ENCODE data around the gene LIME1.

LIME1 gene, protein sequence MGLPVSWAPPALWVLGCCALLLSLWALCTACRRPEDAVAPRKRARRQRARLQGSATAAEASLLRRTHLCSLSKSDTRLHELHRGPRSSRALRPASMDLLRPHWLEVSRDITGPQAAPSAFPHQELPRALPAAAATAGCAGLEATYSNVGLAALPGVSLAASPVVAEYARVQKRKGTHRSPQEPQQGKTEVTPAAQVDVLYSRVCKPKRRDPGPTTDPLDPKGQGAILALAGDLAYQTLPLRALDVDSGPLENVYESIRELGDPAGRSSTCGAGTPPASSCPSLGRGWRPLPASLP

GRCh38 chr20:63735859-63736718 lies at the start of gene LIME1:
LIME1 (plus strand) TSS chr20:63736664; CDS start chr20:63737550, 886 bp downstream.
- no peak for DNase-seq (ENCODE audit: low read depth, low spot score)

DNA sequence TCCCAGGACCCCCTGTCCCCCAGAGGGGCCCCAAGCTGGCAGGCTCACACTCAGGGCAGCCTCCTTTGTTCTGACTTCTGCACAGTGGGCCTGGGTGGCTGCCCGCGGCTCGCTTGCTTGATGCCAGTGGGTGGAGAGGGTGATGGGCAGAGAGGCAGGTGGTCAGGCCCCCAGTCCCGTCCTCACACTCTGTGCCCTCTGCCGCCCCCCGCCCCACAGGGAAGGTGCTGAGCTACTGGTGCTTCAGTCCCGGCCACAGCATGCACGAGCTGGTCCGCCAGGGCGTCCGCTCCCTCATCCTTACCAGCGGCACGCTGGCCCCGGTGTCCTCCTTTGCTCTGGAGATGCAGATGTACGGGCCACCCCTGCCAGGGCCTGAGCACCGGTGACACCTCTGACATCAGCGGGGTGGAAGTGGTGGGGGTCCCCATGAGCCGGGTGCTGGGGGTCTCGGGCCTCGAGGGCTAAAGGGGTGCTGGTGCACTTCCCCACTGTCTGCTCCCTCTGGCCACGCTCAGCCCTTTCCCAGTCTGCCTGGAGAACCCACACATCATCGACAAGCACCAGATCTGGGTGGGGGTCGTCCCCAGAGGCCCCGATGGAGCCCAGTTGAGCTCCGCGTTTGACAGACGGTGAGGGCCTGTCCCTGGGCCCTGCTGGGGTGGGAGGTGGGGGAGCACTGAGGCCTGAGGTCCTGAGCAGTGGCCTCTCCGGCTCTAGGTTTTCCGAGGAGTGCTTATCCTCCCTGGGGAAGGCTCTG lies 48.9 kb upstream of the LIME1 start:
- DNase-seq (ENCODE audit: low read depth, low spot score): no peak

DNA sequence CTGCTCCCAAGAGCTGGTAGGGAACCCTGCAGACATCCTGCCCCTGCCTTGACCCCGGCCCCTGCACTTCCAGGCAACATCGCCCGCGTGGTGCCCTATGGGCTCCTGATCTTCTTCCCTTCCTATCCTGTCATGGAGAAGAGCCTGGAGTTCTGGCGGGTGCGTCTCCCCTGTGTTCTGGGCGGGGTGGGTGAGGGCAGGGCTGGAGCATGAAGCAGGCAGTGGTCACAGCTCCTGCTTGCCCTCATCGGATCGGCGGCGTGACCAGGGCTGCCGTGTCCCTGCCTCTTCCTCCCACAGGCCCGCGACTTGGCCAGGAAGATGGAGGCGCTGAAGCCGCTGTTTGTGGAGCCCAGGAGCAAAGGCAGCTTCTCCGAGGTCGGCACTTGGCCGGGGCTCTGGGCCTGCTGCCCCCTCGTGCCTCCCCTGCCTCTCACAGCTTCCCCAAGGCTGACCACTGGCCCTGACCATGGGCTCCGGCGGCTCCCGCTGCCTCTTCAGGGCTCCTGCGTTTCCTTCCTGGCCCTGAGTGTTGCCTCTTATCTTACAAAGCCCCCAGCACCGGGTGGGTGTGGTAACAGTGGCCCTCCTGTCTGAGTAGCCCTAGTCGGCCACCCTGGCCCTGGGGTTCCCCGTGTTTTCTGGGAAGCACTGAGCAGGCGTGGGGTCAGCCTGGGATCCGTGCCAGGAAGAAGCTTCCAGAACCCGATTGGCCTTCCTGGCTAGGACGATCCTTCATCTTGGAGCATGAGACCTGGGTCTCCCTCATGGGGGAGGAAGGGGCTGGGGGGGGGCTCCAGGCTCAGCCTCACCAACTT lies 48.0 kb upstream of the LIME1 start:
- DNase-seq (ENCODE audit: low read depth, low spot score): no peak

GRCh38 chr20:63689046-63690002 lies 47.1 kb upstream of the LIME1 start:
- no peak for DNase-seq (ENCODE audit: low read depth, low spot score)

DNA sequence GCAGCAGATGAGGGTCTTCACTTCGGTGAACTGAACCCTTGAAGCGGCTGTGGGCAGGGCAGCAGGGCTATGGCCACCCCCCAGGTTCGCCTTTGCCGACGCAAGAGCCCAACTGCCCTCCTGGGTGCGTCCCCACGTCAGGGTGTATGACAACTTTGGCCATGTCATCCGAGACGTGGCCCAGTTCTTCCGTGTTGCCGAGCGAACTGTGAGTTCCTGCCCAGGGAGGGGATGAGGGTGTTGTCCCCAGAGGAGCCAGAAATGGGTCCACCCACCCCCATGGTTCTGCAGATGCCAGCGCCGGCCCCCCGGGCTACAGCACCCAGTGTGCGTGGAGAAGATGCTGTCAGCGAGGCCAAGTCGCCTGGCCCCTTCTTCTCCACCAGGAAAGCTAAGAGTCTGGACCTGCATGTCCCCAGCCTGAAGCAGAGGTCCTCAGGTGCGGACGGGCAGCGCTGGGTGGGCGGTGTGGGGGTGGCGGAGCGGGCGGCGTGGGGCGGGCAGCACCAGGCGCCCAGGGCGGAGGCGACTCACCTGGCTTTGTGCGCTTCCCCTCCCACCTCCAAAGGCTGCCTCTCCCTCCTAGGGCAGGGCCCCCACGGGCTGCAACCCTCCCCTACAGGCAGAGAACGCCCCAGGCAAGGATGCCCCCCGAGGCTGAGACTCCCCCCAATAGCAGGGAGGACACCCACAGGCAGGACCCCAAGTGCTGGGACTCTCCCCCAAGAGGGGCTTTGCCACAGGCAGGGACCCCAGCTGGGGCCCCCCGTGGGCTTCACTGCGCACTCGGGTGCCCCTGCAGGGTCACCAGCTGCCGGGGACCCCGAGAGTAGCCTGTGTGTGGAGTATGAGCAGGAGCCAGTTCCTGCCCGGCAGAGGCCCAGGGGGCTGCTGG lies 46.2 kb upstream of the LIME1 start:
- no peak for DNase-seq (ENCODE audit: low read depth, low spot score)

DNA sequence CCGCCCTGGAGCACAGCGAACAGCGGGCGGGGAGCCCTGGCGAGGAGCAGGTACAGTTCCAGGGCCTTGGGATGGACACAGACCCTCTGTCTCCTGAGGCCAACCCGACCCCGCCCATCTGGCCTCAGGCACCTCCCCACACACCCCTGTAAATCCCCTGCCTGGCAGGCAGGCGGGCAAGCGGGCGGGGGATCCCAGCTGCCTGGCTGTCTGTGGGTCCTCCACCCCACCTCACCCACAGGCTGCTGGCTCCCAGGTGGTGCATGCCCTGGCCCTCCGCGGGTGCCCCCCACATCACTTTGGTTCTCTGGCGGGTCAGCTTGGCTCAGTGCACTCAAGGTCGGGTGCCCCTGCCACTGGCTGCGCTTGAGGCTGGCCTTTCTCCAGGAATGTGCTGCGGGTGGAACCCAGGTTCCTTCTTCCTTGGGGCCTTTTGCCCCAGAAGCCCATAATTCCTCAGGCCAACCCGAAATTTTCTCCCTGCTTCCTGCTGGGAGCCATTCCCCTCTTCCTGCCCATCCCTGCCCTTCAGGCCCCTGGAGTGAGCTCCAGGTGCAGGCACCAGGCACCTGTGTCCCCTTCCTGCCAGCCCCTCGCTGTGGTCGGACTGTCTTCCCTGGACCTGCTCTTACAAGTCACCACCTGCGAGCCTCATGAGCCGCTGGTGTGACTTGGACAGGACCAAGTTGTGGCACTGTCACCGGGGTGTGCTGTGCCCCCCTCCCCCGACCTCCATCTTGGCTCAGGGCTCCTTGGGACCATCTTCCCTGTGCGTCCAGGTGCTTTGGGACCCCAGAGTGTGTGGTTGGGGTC lies 45.4 kb upstream of the LIME1 start:
- DNase-seq (ENCODE audit: low read depth, low spot score): no peak

- no peak for DNase-seq (ENCODE audit: low read depth, low spot score)
Observed at GRCh38 chr20:63691711-63692435, 44.6 kb upstream of the LIME1 start.

GRCh38 chr20:63692436-63693082 lies 43.9 kb upstream of the LIME1 start:
- no peak for DNase-seq (ENCODE audit: low read depth, low spot score)

GRCh38 chr20:63693083-63693732 lies 43.3 kb upstream of the LIME1 start:
- DNase-seq (ENCODE audit: low read depth, low spot score): no peak

DNA sequence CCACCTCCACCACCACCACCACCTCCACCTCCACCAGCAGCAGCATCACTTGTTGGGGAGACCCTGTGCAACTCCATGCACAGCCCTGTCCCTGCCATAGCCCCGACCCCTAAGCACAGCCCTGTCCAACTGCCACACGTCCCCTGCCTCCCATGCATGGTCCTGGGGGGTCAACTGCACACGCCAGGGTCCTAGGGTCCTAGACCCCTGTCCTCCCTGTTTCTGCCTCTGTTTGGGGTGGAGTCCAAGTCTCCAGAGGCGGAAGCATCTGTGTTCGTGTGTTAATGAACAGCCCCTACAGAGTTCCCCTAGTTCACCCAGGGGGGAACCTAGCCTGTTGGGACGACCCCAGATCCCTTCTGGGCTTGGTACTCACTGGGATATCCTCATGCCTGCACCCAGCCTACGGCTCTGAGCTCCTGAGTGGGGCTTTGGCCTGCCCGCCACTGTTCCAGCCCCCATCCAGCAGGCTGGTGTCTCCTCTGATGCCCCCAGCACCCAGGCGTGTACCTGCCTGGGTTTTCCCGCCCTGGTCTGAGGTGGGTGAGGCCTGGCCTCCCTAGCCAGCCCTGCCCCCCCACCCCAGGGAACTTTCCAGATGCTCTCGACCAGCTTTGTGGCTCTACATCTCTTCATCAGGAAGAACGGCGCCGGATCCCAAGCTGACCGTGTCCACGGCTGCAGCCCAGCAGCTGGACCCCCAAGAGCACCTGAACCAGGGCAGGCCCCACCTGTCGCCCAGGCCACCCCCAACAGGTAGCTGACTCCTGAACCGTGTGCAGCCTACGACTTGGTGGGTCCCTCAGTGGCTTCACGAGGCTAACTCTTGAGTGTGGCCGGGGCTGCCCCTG lies 42.5 kb upstream of the LIME1 start:
- DNase-seq (ENCODE audit: low read depth, low spot score): no peak

DNA sequence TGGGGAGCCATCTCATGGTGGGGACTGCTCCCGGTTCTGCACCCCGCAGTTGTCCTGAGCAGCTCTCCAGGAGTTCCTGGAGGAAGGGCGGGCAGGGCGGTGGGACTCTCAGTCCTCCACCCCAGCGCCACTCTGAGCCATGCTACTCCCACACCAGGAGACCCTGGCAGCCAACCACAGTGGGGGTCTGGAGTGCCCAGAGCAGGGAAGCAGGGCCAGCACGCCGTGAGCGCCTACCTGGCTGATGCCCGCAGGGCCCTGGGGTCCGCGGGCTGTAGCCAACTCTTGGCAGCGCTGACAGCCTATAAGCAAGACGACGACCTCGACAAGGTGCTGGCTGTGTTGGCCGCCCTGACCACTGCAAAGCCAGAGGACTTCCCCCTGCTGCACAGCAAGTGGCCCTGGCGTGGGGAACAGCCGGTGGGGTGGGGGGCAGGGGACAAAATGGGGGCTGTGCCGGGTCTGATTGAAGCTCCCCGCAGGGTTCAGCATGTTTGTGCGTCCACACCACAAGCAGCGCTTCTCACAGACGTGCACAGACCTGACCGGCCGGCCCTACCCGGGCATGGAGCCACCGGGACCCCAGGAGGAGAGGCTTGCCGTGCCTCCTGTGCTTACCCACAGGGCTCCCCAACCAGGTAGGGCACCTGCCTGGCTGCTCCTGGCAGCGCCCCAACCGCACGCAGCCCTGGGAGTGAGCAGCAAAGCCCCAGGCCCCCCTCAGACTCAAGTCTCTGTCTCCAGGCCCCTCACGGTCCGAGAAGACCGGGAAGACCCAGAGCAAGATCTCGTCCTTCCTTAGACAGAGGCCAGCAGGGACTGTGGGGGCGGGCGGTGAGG lies 41.7 kb upstream of the LIME1 start:
- no peak for DNase-seq (ENCODE audit: low read depth, low spot score)

DNA sequence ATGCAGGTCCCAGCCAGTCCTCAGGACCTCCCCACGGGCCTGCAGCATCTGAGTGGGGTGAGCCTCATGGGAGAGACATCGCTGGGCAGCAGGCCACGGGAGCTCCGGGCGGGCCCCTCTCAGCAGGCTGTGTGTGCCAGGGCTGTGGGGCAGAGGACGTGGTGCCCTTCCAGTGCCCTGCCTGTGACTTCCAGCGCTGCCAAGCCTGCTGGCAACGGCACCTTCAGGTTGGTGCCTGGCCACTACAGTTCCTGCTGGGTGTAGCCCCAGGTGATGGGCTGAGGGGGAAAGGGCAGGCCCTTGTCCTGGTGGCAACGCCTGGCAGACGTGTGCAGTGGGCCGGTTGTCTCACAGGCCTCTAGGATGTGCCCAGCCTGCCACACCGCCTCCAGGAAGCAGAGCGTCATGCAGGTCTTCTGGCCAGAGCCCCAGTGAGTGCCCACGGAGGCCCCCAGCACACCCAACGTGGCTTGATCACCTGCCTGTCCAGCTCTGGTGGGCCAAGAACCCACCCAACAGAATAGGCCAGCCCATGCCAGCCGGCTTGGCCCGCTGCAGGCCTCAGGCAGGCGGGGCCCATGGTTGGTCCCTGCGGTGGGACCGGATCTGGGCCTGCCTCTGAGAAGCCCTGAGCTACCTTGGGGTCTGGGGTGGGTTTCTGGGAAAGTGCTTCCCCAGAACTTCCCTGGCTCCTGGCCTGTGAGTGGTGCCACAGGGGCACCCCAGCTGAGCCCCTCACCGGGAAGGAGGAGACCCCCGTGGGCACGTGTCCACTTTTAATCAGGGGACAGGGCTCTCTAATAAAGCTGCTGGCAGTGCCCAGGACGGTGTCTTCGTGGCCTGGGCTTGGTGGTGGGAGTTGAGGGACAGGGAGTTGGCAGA lies 40.8 kb upstream of the LIME1 start:
- no peak for DNase-seq (ENCODE audit: low read depth, low spot score)

- DNase-seq (ENCODE audit: low read depth, low spot score): peak; percentile 78
Observed at GRCh38 chr20:63696306-63696627, 40.2 kb upstream of the LIME1 start.
